DMS153 (cell line): ENCODE measurements around the gene RALA.

Experiments
- DNase-seq: peaks from one replicate; lab custom pipeline; 2025; lab: John Stamatoyannopoulos, UW

Gene RALA

GRCh38 chr7:39623047-39623731 lies at the start of gene RALA:
RALA (plus strand) TSS chr7:39623572; CDS start chr7:39686668, 63,096 bp downstream.
- peak; percentile 87 for DNase-seq

GRCh38 chr7:39574673-39575349 lies 48.6 kb upstream of the RALA start:
- DNase-seq, result no peak

GRCh38 chr7:39577229-39577874 lies 46.0 kb upstream of the RALA start:
- DNase-seq, result no peak

GRCh38 chr7:39580149-39580874 lies 43.1 kb upstream of the RALA start:
- peak; percentile 83 for DNase-seq

GRCh38 chr7:39582536-39582935 lies 40.8 kb upstream of the RALA start:
- DNase-seq, result no peak

GRCh38 chr7:39583539-39583938 lies 39.8 kb upstream of the RALA start:
- no peak for DNase-seq

DNA sequence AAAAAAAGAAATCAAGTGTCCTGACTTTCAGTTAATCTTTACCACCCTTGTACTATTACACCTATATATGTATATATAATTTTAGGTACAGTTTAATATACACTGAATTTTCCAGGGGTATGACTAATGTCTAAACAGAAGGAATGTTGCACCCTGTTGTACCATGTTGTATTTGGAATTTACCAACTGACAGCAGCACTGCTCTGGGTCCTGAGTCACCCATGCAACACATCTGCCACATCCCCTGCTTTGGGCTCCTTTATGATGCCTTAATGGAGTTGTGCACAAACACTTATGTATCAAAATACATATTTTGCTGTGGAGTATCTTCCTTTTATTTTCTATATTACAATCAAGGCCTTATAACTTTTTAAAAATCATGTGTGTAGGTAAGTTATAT lies 36.0 kb upstream of the RALA start:
- DNase-seq, result no peak

GRCh38 chr7:39588416-39588815 lies 35.0 kb upstream of the RALA start:
- no peak for DNase-seq

GRCh38 chr7:39589323-39590111 lies 33.9 kb upstream of the RALA start:
- peak; percentile 16 for DNase-seq

- DNase-seq, result no peak
These were observed 30.8 kb upstream of the RALA start for GRCh38 chr7:39592586-39592985.

DNA sequence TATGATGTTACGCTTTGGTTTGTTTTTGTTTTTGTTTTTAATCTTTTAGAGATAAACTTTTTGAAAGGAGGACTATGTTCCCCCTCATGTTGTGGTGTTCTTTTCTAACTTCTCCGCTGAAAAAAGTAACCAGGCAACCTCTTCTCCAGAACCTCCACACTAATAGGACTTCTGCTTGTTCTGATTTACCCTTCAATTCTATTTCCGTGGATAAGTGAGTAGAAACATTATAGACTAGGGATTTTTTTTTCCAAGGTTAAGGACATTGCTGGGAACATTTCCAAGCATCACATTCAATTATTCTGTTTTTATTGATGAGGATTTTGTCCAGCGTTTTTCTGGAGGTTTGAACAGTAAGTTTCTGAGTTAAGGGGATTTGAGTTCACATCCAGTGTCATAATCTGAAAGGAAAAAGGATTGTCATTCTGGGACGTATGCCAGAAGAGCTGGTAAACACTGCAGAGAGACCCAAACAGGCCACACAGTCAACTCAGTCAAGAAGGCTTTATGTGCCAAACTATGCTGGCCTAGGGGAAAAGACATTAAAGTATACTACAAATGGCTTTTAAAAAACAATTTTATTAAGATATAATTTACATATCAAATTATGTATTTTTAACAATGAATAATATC lies 28.3 kb upstream of the RALA start:
- peak; percentile 72 for DNase-seq

DNA sequence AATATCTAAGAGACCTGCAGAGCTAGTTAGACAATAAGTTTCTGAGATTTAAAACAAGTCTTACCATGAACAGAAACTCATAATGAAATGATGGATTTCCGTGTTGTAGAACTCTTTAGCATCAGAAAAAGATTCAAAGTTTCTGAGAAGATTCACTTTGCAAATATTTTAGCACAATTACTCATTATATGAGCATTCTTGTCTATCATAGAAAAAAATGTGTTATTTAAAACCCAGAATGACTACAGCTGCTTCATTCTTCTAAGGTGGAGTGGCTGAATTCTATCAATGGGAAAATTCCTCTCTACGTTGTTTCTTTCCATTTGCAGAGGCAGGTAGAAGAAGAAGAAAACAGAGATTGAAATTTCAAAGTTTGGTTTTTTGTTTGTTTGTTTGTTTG lies 21.0 kb upstream of the RALA start:
- DNase-seq, result no peak

GRCh38 chr7:39603924-39604323 lies 19.4 kb upstream of the RALA start:
- DNase-seq, result no peak

DNA sequence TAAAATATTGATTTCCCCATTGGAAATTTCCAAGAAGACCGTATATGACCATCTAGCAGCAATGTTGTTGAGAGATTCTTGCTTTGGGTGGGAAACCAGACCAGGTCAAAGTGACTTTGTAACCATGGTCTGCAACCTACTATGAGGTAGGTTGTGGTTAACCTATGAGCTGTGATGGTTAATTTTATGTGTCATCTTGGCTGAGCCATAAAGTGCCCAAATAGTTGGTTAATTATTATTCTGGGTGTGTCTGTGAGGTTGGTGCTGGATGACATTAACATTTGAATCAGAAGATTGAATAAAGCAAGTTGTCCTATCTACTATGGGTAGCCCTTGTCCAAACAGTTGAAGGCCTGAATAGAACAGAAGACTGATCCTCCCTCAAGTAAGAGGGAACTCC lies 18.3 kb upstream of the RALA start:
- no peak for DNase-seq

- DNase-seq, result no peak
These were observed 17.0 kb upstream of the RALA start for GRCh38 chr7:39606352-39606751.

- DNase-seq, result no peak
These were observed 16.4 kb upstream of the RALA start for GRCh38 chr7:39606941-39607340.

DNA sequence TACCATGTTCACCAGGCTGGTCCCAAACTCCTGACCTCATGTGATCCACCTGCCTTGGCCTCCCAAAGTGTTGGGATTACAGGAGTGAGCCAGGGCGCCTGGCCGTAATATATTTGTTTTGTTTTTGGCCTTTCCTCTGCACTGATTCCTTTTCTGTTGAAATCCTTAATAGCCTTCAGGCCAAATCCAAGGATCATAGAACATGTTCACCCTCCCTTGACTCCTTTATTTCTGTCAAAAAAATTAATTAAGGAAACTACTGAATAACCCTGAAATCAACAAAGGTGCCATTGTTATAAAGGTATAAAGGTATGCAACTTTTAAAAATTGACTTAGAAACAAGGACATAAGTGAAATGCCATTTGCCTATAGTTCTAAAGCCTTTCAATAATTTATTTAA lies 15.5 kb upstream of the RALA start:
- DNase-seq, result no peak

- no peak for DNase-seq
These were observed 15.1 kb upstream of the RALA start for GRCh38 chr7:39608278-39608677.

DNA sequence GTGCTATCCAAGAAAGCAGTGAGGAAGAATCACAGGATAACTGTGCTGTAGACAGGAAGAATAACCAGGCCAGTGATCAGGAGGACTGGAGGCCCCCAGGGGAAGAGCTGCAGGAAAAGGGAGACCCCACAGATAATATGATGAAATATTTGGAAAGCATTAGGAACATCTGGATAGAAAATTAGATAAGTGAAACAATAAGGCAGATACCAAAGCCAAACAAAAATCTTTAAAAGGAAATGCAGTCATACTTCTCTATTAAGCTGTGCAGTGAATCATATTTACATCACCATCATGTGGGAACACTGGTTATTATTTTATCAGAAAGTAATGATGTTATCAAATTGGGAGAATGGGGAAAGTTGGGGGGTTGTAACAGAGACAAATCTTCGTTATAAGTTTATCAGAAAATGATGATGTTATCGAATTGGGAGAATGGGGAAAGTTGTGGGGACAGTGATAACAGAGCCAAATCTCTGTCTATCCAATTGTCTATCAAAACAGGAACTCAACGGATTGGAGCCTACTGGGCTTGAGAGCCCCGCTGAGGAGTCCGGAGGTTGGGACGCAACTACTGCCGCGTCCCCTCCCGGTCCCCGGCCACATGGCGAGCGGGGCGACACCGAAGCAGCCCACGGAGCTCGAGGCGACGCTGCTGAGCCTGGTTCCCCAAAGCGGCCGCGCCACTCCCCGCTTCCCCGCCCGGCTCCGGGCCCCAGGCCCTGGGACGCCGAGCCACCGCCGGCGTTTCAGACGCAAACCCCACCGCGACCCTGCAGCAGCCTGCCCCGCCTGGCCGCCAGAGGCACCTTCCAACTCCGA lies 14.0 kb upstream of the RALA start:
- DNase-seq, result no peak

GRCh38 chr7:39609935-39610263 lies 13.5 kb upstream of the RALA start:
- DNase-seq, result no peak

DNA sequence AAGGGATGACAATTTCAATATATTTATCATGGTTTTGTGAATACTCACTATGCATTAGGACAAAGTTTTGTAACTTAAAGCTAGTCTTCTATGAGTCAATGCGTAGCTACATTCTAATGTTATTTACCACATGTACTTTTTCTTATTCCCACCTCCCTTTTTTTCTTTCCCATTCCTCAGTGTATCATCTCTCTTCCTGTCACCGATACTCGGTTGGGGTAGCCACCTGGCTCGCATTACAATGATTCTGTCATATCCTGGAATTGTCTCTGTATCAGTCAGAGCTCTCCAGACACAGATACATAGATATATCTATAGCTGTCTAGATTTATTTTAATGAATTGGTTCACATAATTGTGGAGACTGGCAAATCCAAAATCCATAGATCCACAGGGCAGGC lies 9.8 kb upstream of the RALA start:
- DNase-seq, result no peak
